HG02938 (cell line): ENCODE measurements around the gene MYRIP.
"Not testable (repeated sequence)": the region's sequence is repeated elsewhere in the genome, so short reads cannot be mapped to it uniquely, and the experiment has no call there.

Experiments
- ATAC-seq: cut with Tn5 transposase; IDR thresholded peaks from one replicate; pipeline ENCODE4 v1.9.1; 2021; ENCODE audit warnings: mild to moderate bottlenecking, moderate library complexity; ENCODE audit not compliant: unreplicated experiment

The MYRIP gene

DNA sequence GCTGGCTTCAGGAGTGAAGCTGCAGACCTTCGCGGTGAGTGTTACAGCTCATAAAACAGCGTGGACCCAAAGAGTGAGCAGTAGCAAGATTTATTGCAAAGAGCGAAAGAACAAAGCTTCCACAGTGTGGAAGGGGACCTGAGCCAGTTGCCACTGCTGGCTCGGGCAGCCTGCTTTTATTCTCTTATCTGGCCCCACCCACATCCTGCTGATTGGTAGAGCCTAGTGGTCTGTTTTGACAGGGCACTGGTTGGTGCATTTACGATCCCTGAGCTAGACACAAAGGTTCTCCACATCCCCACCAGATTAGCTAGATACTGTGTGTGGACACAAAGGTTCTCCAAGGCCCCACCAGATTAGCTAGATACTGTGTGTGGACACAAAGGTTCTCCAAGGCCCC lies 267.7 kb downstream of the MYRIP start:
- ATAC-seq = not testable (repeated sequence)

- not testable (repeated sequence) for ATAC-seq
These were observed 268.6 kb downstream of the MYRIP start for GRCh38 chr3:40077828-40078492.

DNA sequence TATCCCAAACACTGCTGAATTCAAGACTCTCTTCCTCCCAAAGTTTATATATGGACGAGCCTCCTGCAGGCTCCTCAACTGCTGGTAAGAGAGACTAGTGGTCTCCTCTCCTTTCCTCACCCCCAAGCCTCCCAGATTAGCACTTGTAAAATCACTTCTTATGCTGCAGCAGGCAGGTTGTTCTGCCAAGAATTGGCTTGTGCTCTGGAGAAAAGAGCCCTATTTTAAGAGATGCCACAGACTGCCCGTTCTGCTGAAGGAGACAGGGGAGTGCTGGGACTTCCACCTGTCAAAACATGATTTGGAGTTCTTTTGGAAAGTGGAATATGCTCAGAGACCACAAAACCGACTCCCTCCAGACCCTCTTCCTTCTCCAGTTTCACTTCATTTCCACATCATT lies 269.2 kb downstream of the MYRIP start:
- ATAC-seq = no peak

DNA sequence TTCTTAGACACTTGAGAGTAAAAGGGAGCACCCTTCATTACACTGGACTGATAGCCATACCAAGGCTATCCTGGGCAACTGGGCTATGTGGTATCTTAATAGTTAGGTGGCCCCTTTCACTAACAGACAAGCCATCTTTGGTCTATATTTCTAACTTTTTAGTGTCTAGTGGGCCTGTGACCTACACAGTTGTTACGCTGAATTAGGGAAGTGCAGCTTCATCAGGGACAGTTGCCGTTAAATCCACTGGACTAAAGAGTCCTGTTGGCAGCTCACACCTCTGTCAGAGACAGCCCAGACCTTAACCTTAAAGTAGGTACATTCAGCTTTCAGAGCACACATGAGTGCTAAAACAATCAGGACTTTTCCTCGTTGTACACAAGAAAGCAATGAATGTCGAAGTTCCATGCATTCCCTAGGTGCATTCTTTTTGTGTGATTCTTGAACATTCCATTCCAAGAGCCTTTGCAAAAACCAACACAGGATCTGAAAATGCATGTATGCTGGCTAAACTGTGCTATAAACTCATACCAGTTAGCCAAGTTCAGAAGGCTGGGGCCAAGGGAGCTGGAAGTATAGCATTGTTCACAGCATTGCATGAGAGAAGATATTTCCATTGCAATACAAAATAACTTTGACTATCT lies 269.9 kb downstream of the MYRIP start:
- no peak for ATAC-seq

- no peak for ATAC-seq
These were observed 270.4 kb downstream of the MYRIP start for GRCh38 chr3:40079847-40080240.

DNA sequence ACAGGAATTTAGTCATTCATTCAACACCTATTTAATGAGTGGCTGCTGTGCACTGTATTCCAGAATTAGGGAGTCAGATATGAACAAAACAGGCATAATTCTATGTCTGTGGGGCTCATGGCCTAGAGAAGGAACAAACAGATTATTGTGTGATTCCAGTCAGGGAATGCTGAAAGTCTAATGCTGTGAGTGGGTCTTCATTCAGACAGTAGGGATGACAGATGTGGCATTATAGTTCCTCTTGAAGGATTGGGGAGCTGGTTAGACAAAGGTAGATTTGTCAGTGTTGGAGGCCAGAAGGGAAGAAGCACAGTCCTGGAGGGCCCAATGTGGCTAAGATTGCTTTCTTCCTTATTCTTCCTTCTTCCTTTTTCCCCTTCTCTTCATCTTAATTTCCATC lies 273.7 kb downstream of the MYRIP start:
- no peak for ATAC-seq

DNA sequence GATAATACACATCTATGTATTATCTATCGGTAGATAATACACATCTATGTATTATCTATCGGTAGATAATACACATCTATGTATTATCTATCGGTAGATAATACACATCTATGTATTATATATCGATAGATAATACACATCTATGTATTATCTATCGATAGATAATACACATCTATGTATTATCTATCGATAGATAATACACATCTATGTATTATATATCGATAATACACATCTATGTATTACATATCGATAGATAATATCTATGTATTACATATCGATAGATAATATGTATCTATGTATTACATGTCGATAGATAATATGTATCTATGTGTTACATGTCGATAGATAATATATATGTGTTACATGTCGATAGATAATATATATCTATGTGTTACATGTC lies 275.0 kb downstream of the MYRIP start:
- not testable (repeated sequence) for ATAC-seq

DNA sequence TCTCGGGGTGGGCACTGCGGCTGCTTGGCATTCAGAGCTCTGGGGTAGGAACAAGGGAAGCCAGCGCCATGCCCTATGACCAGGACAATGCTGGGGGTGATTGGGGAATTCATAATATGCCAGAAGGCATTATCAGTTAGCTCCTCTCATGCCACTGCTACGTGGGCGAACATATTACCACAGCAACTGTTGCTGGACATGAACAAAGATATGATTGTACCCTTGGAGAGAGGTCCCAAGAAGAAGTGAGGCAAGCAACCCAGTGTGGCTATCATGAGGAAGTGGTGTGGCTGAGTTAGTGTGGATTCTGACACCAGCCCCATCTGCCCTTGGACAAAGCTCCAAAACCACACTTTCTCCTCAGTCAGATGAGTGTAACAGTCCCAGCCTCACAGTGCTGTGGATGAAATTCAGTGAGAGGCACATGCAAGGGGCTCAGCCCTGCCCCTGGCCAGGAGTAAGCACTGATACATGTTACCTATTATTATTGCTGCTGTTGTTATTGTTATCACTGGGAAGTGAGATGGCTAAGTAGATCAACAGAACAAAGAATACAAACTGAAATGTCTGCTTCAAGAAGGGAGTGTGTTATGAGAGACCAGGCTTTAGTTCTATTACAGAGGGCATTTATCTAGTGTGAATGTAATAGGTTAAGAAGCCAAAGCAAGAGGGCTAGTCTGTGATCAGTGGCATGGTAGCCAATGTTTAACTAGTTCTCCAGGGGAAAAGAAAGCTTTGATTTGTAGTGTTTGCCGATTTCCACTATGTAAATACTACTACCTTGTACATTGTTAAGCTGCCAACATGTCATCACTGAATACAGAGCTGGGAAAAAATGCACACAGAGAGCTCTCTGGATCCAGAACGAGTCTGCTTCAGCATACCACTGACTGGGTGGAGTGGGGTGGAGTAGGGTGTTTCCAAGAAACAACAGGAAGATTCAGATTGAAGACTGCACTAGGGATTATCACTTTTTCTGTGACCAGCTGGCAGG lies 277.8 kb downstream of the MYRIP start:
- no peak for ATAC-seq

- ATAC-seq = no peak
These were observed 279.2 kb downstream of the MYRIP start for GRCh38 chr3:40088527-40089170.

- ATAC-seq = no peak
These were observed 287.3 kb downstream of the MYRIP start for GRCh38 chr3:40096661-40097111.

- no peak for ATAC-seq
These were observed 288.0 kb downstream of the MYRIP start for GRCh38 chr3:40097131-40098117.

GRCh38 chr3:40098261-40098759 lies 288.9 kb downstream of the MYRIP start:
- no peak for ATAC-seq

DNA sequence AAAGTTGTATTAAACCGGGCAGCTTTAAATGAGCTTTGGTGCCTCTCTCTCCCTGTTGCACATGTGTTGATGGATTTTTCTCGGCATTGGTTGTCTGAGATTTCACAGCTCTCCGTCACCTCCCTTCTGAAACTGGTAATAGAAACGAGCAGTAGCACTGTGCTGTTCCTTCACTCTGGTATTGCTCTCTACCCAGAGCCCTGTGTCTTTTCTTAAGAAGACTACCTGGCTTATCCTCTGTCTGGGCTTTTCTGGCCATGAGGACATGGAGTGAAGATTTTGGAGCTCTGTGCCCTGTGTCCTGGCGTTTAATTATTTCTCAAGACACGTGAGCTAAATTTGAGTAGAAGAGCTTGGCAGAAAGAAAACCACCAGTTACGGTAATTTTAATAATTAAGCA lies 290.5 kb downstream of the MYRIP start:
- no peak for ATAC-seq

- no peak for ATAC-seq
These were observed 292.8 kb downstream of the MYRIP start for GRCh38 chr3:40102182-40102581.

GRCh38 chr3:40103829-40104228 lies 294.4 kb downstream of the MYRIP start:
- no peak for ATAC-seq

DNA sequence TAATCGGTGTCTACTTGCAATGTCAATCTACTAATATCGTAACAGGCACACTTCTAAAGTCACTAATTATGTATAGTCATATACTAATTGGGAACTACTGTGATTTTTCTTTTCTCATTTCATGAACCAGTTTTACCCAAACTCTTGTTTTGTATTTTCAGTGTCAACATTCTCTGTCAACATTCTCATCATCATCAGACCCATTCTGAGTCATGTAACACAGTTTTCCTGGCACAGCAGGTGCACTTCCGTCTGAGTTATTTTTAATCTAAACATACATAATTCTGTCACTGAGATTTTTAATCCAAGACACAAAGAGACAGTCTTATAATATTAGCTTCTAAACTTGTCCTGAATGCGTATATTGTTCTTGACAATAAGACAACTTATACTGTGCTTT lies 295.0 kb downstream of the MYRIP start:
- ATAC-seq = no peak

DNA sequence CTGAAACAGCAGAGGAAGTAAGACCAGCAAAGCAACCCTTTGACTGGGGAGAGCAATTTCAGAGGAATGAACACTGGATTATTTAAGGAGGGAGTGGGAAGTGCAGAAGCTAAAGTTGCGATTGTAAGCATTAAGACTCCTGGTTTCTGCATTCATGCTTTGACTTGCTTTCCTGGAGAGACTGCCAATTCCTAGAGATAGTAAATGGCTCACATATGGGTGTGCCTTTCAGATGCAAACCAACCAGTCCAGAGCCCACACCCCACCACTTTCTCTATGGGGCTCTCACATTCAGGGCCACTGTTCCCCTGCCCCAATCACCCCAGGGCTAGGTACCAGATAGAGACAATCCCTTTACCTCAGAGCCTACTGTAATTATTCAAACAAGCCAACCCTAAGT lies 299.2 kb downstream of the MYRIP start:
- no peak for ATAC-seq

- ATAC-seq = no peak
These were observed 300.5 kb downstream of the MYRIP start for GRCh38 chr3:40109641-40110490.
